Astrocyte of the hippocampus (primary cell): Measurements from ENCODE around the gene GSE1.
A peak's percentile ranks its signal among the peaks of the same experiment; 100 is the strongest.

Experiments
- DNase-seq: peaks from one replicate; pipeline ENCODE4 v3.0.0; 2011; ENCODE audit warnings: low read depth, low spot score

Gene GSE1

DNA sequence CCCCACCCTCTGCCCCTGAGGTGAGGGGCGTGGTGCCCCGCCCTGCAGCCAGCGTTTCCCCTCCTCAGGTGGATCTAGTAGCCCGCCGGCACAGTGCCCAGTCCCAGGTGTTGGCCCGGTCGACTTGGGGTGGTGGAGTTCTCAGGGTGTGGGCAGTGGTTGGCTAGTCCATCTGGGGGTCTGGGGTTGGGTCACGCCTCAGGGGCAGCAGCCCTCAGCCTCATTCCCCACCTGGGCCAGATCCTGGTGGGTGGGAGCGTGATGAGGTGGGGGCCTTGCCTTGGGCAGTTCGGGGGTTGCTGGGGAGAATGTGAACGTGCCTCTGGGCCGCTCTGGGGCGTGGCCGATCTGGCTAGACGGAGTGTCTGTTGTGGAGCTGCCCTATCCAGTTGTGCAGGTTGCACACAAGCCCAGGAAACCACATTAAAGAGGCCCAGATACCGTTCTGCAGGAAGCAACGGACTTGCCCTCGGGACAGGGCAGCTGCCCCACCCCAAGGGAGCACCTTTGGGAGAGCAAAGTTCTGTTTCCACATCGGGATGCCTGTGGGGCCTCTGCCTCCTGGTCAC is 32.0 kb downstream of the GSE1 start:
- DNase-seq = no peak

DNA sequence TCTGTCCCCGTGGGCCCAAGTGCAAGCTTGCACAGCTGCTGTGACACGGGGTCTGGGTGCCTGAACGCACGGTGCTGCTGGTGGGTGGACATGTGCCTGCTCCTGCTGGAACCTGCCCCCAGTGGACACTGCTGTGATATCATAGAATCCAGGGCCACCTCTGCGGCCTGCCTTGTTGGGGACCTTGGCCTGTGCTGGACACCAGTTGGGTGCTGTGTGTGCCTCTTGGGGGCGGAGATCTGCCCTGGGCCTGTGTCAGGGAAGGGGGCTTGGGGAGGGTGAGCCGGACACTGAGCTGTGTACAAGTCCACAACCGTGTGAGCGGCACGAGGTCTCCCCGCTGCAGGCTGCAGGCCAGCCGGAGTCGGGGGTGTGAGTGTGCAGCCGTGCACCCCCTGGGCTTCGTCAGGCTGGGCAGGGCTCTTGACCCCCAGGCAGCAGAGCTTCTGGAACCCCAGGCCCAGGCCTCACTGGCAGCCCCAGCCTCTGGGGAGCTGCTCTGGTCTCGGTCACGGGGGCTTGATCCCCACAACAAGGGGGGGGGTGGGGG is 33.3 kb downstream of the GSE1 start:
- DNase-seq = no peak

DNA sequence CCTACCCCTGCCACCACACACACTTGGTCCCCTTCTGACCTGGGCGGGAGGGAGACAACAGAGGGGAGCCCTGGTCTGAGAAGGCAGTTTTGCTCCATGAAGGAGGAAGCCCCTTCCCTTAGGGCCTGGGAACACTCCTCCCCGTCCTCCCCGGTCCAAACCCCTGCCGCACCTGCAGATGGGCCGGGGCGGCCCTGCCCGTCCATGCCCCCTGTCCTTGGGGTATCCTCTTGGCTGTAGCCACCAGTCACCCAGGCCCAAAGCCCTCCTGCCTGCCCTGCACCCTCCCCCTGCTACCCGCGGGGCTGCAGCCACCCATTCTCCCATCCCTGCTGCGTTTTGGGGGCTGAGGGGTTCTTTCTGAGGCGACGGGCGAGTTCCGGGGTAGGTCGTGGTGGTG is 33.9 kb downstream of the GSE1 start:
- no peak for DNase-seq

DNA sequence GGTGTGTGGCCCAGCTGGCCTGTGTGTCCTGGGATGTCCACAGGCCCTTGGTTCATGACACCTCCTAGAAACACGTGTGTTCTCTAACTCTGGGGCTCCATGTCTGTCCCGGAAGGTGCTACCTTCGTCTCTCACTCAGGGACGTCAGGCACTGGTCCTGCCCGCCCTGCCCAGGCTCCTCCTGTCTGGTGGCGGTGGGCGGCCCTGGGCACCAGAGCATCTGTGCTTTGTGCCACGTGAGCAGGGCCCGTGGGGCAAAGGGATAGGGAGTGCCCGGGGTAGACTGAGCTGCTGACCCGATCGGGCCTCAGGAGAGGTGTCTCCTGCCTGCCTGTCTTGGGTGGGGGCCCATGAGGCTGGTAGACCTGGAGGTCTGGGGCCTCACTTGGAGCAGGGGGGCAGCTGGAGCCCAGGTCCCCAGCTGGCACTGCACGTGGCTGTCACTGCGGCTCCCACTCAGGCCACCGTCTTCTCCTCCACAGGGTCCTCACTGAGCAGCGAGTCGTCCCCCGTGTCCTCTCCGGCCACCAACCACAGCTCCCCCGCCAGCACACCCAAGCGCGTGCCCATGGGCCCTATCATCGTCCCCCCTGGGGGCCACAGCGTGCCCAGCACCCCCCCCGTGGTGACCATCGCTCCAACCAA is 35.1 kb downstream of the GSE1 start:
- DNase-seq = no peak

DNA sequence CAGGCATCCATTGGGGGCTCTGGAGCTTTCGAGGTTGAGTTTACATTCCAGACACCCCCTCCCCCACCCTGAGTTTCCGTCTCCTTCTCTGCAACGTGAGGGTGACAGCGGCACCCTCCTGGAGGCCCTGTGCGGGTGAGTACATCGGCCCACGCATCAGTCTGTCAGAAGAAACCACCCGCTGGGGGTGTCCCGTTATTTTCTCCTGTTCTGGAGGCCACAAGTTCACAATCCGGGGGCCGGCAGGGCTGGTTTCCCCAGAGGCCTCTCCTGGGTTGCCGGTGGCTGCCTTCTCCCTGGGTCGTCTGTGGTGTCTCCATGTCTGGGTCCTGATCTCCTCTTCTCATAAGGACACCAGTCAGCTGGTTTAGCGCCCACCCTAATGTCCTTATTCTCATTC is 35.7 kb downstream of the GSE1 start:
- DNase-seq = no peak

DNA sequence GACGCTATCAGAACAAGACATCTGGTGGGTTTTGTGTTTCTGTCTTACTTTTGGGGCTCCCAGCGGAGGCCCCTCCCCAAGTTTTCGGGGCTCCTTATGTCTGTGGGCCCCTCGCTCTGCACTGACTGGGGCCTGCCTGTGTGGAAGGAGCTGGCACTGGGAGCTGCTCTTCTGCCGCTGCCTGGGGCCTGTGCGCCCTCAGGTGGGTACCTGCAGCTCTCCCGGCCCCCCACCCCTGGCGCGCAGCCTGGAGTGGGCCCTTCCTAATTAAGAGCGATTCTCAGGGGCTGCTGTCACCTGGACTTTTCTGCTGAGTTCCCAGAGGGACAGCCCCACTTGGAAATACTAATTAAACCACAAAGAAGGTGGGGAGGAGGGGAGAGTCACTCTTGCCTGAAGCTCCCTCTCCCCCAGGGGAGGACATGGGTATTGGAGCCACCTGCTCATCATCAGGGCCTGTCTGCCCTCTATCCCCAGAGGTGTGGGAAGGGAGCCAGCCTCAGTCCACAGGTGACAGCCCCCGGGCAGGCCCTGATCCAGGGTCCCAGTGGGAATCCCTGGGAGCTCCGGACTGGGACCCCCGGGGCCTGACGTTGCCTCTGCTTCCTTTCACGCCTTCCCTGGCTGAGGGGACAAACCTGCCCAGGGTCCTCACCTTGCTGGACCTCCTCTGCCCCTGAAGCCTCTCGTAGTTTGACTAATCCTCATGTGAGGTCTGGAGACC is 36.5 kb downstream of the GSE1 start:
- no peak for DNase-seq

DNA sequence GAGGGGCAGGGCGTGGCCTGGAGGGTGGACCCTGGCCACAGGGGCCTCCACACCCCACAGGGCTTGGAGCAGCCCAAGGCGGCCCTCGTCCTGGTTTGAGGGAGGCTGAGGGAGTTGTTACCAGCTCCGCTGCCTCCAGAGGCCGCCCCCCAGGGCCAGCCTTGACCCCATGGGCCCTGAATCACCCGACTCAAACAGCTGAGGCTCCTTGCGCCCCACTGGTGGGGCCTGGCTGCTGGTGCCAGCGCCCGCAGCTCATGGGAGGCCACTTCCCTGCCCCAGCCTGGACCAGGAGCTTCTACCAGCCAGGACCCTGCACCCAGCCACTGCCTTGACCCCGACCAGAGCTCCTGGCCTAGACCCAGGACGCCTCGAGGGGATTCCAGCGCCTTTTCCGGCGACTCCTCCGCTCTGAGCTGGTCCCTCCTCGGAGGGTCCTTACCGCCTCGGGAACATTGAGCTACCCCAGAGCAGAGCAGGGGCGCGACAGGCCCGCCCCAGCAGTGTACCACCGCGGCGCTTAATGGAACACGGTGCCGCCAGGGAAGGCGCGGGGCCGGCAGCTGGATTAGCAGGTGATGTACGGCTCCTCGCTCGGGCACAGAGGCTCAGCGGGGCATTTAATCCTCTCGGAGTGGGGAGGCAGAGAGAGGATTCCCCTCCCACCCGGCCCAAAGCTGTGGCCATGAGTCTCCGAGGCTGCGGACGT is 37.2 kb downstream of the GSE1 start:
- no peak for DNase-seq

DNA sequence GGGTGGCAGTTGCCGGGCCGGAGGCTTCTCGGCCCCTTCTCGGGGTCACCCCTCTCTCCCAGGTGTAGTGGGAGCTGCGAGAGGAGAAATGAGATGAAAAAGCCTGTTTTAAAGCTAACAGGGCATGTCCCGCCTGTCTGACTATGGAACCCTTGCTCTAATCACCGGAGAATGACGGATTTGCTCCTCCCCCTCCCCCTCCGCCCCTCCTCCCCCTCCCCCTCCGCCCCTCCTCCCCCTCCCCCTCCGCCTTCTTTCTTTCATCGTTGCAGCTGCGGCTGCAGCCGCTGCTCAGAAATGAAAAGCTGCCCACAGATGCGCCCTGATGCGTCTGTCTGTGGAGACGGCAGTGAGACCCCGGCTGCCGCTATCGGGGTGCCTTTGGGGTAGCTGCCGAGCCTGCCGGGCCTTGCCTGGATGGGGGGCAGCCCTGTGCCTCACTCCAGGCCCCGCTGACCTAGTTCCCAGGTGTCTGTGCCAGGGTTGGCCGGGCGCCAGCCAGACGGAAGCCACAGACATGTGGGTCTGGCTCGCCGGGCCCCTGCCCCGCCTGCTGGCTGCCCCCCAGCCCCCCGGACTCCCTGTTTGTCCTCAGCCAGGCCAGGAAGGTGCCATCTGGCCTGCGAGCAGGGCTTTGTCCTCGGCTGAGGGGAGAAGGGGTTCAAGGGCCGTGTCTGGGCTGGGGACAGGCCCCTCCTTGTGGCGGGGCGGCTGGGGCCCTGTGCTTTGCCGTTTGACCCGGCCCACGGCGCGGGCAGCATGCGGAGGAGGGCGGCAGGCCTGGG is 37.9 kb downstream of the GSE1 start:
- peak; percentile 78 for DNase-seq

DNA sequence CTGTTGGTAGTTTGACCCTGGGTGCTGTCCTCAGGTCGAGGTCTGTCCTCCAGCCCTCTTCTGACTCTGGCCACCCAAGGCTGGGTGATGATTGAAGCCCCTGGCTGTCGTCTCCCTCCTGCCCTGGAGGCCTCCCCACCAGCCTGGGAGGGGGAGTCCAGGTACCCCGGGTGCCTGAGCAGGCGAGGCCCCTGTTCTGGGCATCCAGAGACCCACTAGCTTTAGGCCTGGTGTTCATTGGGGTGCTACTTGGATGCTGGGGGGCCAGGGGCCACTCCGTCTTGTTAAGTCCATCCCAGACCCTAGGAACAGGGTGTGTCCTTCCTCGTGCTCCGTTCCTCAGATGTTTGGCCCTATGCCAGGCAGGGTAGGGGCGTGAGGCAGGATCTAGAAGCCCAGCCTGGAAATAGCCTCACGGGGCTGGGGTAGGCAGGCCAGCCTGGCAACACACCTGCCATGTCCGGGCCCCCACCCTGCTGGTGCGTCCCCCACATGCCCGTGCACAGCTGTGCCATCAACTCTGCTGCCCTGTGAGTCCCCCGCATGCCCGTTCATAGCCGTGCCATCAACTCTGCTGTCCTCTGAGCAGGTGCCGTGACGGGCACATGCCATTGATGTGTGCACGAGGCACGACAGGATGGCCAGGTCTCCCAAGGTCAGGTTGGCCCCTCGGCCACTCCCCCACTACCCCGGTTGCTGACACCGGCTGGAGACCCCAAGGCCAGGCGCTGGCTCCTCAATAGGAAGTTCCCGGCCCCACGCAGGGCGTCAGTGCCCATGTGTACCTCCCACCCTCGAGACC is 38.7 kb downstream of the GSE1 start:
- peak; percentile 61 for DNase-seq

DNA sequence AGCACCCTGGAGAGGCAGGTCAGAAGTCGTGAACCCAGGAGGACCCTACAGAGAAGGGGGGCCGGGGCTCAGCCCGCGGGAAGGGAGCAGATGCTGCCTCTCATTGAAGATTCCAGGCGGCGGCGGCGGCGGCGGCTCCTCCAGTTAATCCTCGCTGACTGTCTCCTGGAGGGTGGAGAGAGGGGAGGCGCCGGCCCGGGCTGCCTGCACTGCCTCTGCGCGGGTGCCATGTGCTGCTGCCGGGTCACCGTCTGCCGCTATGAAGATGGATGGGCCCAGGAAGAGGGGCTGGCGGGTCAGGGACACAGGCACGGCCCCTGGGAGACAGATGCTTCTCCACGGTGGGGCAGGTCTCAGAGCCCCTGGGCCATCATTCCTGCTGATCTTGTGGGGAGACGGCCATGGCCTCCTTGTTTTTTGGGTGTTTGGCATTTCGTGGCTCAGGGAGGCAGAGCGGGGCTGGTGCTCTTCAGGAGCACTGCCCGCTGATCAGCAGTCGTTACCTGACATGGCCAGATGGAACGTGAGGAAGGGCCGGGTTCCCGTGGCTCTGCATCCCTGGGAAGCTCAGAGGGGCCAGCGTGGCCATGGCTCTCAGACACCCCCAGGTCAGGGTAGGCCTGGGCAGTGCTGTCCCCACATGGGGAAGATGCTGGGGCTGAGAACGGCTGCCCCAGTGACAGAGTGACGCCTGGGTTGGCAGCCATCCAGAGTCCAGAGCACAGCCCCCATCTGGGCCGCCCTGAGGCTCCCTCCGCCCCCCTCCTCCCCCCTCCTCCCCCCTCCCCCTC is 39.5 kb downstream of the GSE1 start:
- peak; percentile 79 for DNase-seq

DNA sequence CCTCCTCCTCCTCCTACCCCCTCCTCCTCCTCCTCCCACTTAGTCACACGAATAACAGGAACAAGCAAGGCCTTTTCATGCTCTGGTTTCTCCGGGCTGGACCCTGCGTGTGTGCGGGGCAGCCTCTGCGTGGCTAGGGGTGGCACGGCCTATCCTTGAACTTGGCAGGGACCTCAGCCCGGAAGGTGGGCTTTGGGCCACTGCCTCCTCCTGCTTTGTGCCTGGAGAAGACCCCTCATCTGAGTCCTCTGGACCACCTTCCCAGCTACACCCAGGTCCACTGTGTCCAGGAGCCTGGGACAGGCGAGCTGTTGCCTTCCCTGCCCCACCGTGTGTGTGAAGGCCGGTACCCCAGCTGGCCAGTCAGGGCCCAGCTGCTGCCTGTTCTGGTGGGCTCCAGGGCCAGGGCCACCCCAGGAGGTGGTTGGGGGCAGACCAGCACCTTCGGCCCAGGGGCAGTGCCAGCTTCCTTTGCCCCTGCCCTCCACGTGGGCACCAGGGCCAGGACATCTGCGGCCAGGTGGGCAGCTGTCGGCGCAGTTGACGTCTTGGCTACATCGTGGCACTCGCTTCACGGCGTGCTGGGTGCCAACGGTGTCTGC is 40.3 kb downstream of the GSE1 start:
- DNase-seq = no peak

DNA sequence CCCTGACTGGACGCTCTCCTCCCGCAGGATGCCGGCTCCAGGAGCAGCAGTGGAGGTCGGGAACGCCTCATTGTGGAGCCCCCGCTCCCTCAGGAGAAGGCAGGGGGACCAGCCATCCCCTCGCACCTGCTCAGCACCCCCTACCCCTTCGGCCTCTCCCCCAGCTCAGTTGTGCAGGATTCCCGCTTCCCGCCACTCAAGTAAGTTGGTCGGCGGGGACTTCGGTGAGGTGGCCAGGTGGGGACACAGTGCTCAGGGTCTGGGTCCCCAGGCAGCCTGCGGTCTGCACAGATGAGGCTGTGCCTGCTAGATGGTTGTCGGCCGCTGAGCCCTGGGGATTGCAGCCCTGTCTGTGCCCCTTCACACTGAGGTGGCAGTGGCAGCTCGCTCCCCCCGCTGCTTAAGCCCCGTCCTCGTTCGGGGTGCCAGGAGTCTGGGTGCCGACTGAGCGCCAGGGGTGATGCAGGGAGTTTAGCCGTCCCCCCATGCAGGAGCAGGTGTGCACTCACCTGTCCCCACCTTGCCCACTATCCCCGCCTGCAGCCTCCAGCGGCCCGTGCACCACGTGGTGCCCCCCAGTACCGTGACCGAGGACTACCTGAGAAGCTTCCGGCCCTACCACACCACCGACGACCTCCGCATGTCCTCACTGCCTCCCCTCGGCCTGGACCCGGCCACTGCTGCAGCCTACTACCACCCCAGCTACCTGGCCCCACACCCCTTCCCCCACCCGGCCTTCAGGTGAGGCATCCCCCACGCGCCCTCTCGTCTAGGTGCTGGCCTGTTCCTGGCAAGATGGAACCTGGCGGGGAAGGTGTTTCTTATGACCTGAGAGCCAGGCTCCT is 41.4 kb downstream of the GSE1 start:
- DNase-seq = no peak

DNA sequence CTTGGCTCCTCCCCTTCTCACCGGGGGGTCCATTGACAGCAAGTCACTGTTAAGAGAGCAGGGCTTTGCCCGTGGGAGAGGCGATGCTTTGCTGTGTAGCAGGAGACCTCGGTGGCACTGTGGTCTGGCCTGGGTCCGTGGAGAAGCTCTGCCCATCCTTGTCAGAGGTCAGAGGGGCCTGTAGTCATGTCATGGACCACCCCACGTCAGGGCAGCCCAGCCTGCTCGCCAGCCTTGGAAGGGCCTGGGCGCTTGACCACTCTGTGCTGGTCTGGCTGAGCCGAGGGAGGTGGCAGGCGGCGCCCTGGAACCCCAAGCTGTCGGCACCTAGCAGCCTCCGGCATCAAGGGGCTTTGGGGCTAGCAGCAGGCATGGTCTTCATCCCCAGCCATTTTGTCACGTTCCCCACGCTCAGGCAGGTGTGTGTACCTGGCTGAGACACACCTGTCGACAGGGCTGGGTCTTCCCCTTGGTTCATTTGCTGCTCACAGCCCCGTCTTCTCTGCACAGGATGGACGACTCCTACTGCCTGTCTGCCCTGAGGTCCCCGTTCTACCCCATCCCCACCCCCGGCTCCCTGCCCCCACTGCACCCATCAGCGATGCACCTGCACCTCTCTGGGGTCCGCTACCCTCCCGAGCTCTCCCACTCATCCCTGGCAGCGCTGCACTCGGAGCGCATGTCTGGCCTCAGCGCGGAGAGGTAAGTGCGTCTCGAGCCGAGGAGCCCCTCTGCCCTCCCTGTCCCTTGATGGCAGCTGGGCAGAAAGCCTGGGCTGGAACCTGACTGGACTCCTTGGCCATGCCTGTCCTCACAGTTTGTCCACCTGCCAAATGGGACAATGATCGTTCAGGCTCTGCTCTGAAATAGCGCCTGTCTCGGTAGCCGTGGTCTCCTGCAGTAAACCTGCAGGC is 42.4 kb downstream of the GSE1 start:
- DNase-seq = no peak

DNA sequence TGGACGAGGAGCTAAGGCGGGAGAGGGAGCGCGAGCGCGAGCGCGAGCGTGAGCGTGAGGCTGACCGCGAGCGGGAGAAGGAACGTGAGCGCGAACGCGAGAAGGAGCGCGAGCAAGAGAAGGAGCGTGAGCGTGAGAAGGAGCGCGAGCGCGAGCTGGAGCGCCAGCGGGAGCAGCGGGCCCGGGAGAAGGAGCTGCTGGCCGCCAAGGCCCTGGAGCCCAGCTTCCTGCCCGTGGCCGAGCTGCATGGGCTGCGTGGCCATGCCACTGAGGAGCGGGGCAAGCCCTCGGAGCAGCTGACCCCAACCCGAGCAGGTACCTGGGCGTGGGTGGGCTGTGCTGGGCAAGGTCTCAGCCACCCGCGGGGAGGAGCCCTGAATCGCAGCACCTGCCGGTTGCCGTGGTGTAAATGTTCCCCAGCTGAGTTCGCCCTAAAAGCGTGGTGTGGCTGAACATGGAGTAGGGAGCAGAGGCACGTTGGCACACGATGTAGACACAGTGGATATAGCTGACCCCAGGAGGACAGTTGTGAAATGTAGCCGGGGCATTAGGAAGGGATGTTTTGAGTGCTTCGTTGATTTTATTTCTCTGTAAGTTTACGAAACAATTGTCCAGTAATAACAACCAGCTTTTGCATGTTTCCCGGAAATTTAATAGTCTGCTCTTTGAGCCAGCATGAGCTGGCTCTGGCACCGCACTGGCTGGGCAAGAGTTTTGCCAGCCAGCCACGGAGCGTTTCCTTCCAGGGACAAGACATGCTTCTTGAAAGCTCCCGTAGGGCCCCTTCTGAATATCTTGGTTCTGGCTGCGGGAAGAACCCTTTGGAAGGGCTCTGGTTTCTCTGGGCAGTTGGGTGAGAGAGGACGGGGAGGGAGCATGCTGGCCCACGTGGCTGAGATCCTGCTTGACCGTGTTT is 43.5 kb downstream of the GSE1 start:
- DNase-seq = no peak

DNA sequence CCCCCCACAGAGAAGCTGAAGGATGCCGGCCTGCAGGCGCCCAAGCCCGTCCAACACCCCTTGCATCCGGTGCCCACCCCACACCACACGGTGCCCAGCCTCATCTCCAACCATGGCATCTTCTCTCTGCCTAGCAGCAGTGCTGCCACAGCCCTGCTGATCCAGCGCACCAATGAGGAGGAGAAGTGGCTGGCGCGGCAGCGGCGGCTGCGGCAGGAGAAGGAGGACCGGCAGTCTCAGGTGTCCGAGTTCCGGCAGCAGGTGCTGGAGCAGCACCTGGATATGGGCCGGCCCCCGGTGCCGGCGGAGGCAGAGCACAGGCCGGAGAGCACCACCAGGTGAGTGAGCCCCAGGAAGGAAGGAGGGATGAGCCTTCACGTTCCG is 44.1 kb downstream of the GSE1 start:
- no peak for DNase-seq

DNA sequence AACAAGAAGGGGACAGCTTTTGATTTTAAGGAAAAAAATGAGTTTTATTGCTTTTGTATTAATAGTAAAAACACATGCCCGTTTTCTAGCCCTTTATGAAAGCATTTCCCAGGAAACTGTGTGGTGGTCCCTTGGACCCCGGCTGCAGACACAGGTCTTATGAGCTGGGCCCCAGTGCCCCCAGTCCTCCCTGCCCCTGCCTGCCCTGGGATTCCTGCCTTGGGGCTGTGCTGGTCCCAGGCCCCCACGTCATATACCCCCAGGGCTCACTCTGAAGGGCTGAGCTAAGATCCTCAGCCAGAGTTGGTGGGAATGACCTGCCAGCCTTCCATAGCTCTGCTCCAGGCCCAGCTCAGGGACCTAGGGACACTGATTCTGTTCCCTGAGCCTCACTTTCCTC is 44.9 kb downstream of the GSE1 start:
- DNase-seq = no peak
